Measurements from ENCODE around the gene NOC2L. TPM values are rescaled to one million over a fixed set of nuclear protein-coding genes. Genes with fewer than 3 reads are reported as not detected.

Gene NOC2L
- total RNA-seq, 1 experiment from 2014 or later: 214 TPM

DNA sequence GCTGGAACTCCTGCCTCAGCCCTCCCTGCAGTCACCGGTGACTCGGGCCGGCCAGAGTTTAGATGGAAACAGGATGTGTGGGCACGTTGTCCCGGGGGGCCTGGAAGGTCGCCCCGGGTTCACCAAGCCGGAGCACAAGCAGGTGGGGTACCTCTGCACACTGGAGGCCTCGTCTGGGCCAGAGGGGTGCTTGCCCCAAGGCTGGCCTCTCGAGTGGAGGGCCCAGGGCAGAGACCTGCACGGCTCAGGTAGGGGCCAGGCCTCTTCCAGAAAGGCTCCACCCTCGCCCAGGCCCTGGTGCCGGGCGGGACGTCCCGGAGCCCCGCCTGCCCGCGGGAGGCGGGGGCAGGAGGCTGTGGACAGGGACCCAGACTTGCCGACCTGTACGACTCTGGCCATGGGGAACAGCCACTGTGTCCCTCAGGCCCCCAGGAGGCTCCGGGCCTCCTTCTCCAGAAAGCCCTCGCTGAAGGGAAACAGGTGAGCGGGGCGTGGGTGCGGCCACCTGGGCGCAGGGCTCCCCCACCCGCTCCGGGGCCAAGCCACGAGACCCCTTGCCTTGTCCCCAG is 7.2 kb upstream of the NOC2L start, which contains the start of gene PLEKHN1:
PLEKHN1 (plus strand) TSS at position 348 of the 569 bp plus-strand sequence; CDS start at position 398, 50 bp downstream.
- no peak for DNase-seq (ENCODE audit: low spot score)
- no TSS peak for BruUV-seq (replicated peaks)
- intact Hi-C loops (cut with micrococcal nuclease; ENCODE audit: unreplicated experiment): no loop called here
- peaks cover 13% of the 10 kb centered on the region for H3K27me3 ChIP-seq (replicated peaks; ENCODE audit: insufficient read depth, low read depth, low read length, poor library complexity)
- H3K4me3 ChIP-seq (ENCODE audit: low read depth, low read length, poor library complexity, severe bottlenecking): peak within 1 kb of the TSS; percentile 51
- H3K27ac ChIP-seq (ENCODE audit: low read depth, low read length, poor library complexity, severe bottlenecking): no peak within 1 kb of the TSS
- TF ChIP-seq, protein P1, sequence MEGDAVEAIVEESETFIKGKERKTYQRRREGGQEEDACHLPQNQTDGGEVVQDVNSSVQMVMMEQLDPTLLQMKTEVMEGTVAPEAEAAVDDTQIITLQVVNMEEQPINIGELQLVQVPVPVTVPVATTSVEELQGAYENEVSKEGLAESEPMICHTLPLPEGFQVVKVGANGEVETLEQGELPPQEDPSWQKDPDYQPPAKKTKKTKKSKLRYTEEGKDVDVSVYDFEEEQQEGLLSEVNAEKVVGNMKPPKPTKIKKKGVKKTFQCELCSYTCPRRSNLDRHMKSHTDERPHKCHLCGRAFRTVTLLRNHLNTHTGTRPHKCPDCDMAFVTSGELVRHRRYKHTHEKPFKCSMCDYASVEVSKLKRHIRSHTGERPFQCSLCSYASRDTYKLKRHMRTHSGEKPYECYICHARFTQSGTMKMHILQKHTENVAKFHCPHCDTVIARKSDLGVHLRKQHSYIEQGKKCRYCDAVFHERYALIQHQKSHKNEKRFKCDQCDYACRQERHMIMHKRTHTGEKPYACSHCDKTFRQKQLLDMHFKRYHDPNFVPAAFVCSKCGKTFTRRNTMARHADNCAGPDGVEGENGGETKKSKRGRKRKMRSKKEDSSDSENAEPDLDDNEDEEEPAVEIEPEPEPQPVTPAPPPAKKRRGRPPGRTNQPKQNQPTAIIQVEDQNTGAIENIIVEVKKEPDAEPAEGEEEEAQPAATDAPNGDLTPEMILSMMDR (conservative IDR thresholded peaks at IDR 0.05; ENCODE audit: low read depth, low read length): no peak
- no peak for TF ChIP-seq EZH2 (IDR thresholded peaks at IDR 0.05; ENCODE audit: borderline replicate concordance, low read depth, low read length, poor library complexity, severe bottlenecking)
- H3K4me1 ChIP-seq (ENCODE audit: insufficient read depth, low read length, poor library complexity, severe bottlenecking): peaks cover 8% of the 10 kb centered on the region
- CTCF ChIA-PET: no interaction called here
- H3K9me3 ChIP-seq (ENCODE audit: low read depth, low read length, poor library complexity, severe bottlenecking): no peaks in the 10 kb centered on the region
- H3K36me3 ChIP-seq (ENCODE audit: insufficient read depth, low read length, poor library complexity, severe bottlenecking): peaks cover 6% of the 10 kb centered on the region
- POLR2A ChIA-PET (ENCODE audit: low non-redundant PET): no interaction called here

DNA sequence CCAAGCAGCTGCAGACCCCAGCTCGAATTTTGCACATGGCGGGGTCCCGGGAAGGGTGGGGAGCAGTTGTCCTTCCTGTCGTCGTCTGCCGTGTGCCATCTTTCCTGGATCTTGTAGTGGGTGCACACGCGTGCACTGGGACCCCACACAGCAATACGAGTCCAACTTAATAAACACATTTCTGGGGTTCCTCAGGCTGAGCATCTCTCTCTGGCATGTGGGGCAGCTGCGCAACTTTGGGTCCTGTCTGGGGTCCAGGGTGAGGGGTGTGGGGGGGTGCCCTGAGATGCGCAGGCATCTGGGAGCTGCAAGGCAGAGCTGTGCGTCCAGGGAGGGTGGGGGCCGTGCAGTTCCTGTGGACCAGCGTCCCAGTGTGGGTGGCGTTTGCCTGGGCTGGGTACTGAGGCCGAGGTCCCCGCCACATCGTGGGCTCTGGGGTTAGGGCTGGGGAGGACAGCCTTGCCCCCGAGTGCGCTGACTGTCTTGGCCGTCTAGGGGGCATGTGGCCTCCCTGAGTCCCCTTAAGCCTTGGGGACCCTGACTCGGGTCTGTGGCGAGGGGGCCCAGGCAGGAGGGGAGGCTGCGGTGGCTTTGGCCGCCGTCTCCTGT is 6.6 kb upstream of the NOC2L start:
- POLR2A ChIA-PET (ENCODE audit: low non-redundant PET): no interaction called here
- H3K4me1 ChIP-seq (ENCODE audit: insufficient read depth, low read length, poor library complexity, severe bottlenecking): peaks cover 8% of the 10 kb centered on the region
- no peaks in the 10 kb centered on the region for H3K9me3 ChIP-seq (ENCODE audit: low read depth, low read length, poor library complexity, severe bottlenecking)
- H3K27me3 ChIP-seq (replicated peaks; ENCODE audit: insufficient read depth, low read depth, low read length, poor library complexity): peaks cover 7% of the 10 kb centered on the region
- no peak for DNase-seq (ENCODE audit: low spot score)
- no TSS peak for BruUV-seq (replicated peaks)
- no peak overlapping the region for H3K4me3 ChIP-seq (ENCODE audit: low read depth, low read length, poor library complexity, severe bottlenecking)
- TF ChIP-seq, protein P1 (conservative IDR thresholded peaks at IDR 0.05; ENCODE audit: low read depth, low read length): no peak
- no peak for TF ChIP-seq EZH2 (IDR thresholded peaks at IDR 0.05; ENCODE audit: borderline replicate concordance, low read depth, low read length, poor library complexity, severe bottlenecking)
- H3K36me3 ChIP-seq (ENCODE audit: insufficient read depth, low read length, poor library complexity, severe bottlenecking): peaks cover 6% of the 10 kb centered on the region
- CTCF ChIA-PET: no interaction called here
- no peak overlapping the region for H3K27ac ChIP-seq (ENCODE audit: low read depth, low read length, poor library complexity, severe bottlenecking)
- intact Hi-C loops (cut with micrococcal nuclease; ENCODE audit: unreplicated experiment): no loop called here

DNA sequence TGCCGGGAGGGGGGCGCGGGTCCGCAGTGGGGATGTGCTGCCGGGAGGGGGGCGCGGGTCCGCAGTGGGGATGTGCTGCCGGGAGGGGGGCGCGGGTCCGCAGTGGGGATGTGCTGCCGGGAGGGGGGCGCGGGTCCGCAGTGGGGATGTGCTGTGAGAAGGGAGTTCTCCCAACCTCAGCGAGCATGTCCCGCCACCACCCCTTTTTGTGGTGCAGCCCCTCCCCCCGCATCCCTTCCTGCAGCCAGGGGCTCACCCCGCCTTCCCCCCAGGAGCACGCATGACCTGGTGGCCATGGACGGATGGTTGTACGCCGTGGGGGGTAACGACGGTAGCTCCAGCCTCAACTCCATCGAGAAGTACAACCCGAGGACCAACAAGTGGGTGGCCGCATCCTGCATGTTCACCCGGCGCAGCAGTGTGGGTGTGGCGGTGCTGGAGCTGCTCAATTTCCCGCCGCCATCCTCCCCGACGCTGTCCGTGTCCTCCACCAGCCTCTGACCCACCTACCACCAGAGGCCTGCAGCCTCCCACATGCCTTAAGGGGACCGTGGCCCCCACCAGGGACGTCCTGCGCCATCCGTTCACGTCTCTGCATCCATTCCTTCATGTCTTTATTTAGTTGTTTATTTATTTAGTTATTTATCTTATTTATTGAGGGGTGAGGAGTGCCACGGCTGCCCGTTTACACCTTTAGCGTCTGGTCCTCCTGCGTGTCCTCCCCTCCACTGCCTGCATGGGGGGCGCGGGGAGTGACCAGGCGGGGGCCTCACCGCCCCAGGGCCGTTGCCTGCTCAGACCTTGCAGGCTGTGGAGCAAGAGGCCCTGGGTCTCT is 5.9 kb upstream of the NOC2L start:
- H3K4me3 ChIP-seq (ENCODE audit: low read depth, low read length, poor library complexity, severe bottlenecking): no peak overlapping the region
- intact Hi-C loops (cut with micrococcal nuclease; ENCODE audit: unreplicated experiment): no loop called here
- H3K36me3 ChIP-seq (ENCODE audit: insufficient read depth, low read length, poor library complexity, severe bottlenecking): peaks cover 6% of the 10 kb centered on the region
- no peak overlapping the region for H3K27ac ChIP-seq (ENCODE audit: low read depth, low read length, poor library complexity, severe bottlenecking)
- no peaks in the 10 kb centered on the region for H3K27me3 ChIP-seq (replicated peaks; ENCODE audit: insufficient read depth, low read depth, low read length, poor library complexity)
- ChIA-PET CTCF (no interaction called here), POLR2A (ENCODE audit: low non-redundant PET) (no interaction called here)
- no TSS peak for BruUV-seq (replicated peaks)
- H3K4me1 ChIP-seq (ENCODE audit: insufficient read depth, low read length, poor library complexity, severe bottlenecking): peaks cover 8% of the 10 kb centered on the region
- TF ChIP-seq, protein P1 (conservative IDR thresholded peaks at IDR 0.05; ENCODE audit: low read depth, low read length): no peak
- no peak for TF ChIP-seq EZH2 (IDR thresholded peaks at IDR 0.05; ENCODE audit: borderline replicate concordance, low read depth, low read length, poor library complexity, severe bottlenecking)
- H3K9me3 ChIP-seq (ENCODE audit: low read depth, low read length, poor library complexity, severe bottlenecking): no peaks in the 10 kb centered on the region
- no peak for DNase-seq (ENCODE audit: low spot score)
